RWPE2 (cell line): ENCODE data around the gene TRIM71.

Experiments used
- ATAC-seq: fragments of 200-7000 bp; cut with Tn5 transposase; 3 replicates; pipeline ENCODE4 v1.9.1; 2021; ENCODE audit warnings: low read depth
- DNase-seq: peaks from one replicate; pipeline ENCODE4 v3.0.0-alpha.2; 2020; ENCODE audit warnings: low spot score
- H3K27ac ChIP-seq: fragments of 450-650 bp; 2 replicates; pipeline ENCODE4 v1.5.1; 2017; ENCODE audit warnings: mild to moderate bottlenecking; ENCODE audit not compliant: poor library complexity, severe bottlenecking
- H3K27me3 ChIP-seq: fragments of 250-450 bp; sonication (Bioruptor Pico); 2 replicates; pipeline ENCODE4 v1.5.1; 2021; ENCODE audit warnings: mild to moderate bottlenecking, moderate library complexity; ENCODE audit not compliant: insufficient read depth, poor library complexity, severe bottlenecking
- H3K36me3 ChIP-seq: fragments of 250-450 bp; sonication (Bioruptor Pico); 2 replicates; pipeline ENCODE4 v1.5.1; 2020; ENCODE audit warnings: low read depth, mild to moderate bottlenecking, moderate library complexity
- H3K4me1 ChIP-seq: fragments of 250-450 bp; sonication (Bioruptor Pico); 2 replicates; pipeline ENCODE4 v1.5.1; 2021; ENCODE audit warnings: mild to moderate bottlenecking, moderate library complexity; ENCODE audit not compliant: insufficient read depth, poor library complexity, severe bottlenecking
- H3K4me3 ChIP-seq: fragments of 250-450 bp; sonication (Bioruptor Pico); 2 replicates; pipeline ENCODE4 v1.5.1; 2021; ENCODE audit warnings: mild to moderate bottlenecking, moderate library complexity; ENCODE audit not compliant: severe bottlenecking
- H3K9me3 ChIP-seq: fragments of 250-450 bp; sonication (Bioruptor Pico); 2 replicates; pipeline ENCODE4 v1.5.1; 2021; ENCODE audit warnings: mild to moderate bottlenecking, moderate library complexity; ENCODE audit not compliant: severe bottlenecking
- TF ChIP-seq, protein P1 (sequence below): fragments of 450-650 bp; IDR thresholded peaks from one replicate; pipeline ENCODE4 v1.5.1; 2017; ENCODE audit warnings: mild to moderate bottlenecking, moderate library complexity; ENCODE audit not compliant: poor library complexity, severe bottlenecking

The TRIM71 gene

DNA sequence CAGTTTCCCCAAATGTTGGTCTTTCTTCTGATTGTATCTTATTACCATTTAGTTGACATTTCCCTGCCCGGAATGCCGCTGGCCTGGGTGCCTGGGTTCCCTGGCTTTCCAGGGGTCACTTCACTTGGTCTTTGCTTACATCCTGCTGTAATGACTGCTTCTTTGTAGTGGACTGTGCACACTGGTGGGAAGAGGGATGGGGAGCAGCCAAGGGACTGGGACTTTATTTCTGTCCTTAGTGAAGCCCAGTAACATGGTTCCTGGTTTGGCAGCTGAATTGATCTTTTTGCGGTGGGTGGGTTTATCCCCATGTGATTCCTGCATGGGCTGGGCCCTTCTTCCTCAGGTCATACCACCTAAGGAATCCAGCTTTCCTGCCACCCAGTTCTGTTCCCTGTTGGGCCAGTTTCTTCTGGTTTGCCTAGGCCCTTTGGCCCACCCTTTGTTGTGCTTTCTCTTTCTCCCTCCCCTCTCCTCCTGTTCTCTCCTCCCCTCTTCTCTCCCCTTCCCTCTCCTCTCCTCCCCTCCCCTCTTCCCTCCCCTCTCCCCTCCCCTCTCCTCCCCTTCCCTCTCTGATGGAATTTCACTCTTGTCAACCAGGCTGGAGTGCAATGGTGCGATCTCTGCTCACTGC is 41.9 kb downstream of the TRIM71 start:
- no peak for ATAC-seq
- H3K36me3 ChIP-seq: no peaks in the 10 kb centered on the region
- no peaks in the 10 kb centered on the region for H3K27me3 ChIP-seq
- no peak overlapping the region for H3K27ac ChIP-seq
- H3K9me3 ChIP-seq: no peaks in the 10 kb centered on the region
- H3K4me1 ChIP-seq: no peaks in the 10 kb centered on the region
- no peak for DNase-seq
- TF ChIP-seq, protein P1, sequence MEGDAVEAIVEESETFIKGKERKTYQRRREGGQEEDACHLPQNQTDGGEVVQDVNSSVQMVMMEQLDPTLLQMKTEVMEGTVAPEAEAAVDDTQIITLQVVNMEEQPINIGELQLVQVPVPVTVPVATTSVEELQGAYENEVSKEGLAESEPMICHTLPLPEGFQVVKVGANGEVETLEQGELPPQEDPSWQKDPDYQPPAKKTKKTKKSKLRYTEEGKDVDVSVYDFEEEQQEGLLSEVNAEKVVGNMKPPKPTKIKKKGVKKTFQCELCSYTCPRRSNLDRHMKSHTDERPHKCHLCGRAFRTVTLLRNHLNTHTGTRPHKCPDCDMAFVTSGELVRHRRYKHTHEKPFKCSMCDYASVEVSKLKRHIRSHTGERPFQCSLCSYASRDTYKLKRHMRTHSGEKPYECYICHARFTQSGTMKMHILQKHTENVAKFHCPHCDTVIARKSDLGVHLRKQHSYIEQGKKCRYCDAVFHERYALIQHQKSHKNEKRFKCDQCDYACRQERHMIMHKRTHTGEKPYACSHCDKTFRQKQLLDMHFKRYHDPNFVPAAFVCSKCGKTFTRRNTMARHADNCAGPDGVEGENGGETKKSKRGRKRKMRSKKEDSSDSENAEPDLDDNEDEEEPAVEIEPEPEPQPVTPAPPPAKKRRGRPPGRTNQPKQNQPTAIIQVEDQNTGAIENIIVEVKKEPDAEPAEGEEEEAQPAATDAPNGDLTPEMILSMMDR: no peak
- no peak overlapping the region for H3K4me3 ChIP-seq

DNA sequence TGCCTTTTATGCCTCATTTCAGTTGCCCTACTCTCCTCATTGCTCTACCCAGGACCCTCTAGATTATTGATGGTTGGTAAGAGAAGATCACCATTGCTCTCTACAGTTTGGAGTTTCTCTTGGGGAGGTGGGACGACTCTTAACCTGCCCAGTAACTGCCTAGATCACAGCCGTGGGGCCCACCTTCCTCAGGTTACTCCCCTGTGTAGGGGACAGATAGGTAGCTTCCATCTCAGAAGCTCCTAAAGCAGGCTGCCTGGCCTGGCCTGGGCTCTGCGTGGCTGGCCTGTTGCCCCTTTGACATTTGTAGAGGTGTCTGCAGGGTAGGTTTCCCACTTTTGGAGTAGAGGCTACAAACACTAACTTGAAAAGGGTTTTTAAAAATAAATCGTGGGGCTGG is 42.7 kb downstream of the TRIM71 start:
- Histone ChIP-seq H3K27ac (no peak overlapping the region), H3K36me3 (no peaks in the 10 kb centered on the region), H3K27me3 (no peaks in the 10 kb centered on the region), H3K4me3 (no peak overlapping the region), H3K9me3 (no peaks in the 10 kb centered on the region), H3K4me1 (no peaks in the 10 kb centered on the region)
- ATAC-seq (no peak), DNase-seq (no peak)
- TF ChIP-seq, protein P1: no peak

DNA sequence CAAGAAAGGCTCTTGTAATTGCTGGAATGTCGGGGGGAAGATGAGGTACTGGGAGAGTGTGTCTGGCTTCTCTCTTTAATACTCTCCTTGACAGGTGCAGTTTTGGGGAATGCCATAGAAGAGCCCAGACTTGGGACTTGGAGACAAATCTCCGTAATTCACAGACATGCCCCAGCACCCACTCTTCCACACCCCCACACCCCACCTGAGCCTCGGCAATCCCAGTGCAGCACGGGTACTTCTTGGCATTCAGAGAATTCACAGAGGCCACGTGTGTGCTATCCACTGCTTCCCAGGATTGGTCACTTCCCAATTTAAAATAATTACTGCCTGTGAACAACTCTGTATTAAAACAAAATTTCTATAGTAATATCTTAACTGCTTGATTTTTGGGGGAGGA is 43.9 kb downstream of the TRIM71 start:
- TF ChIP-seq, protein P1: no peak
- no peaks in the 10 kb centered on the region for H3K9me3 ChIP-seq
- no peak overlapping the region for H3K27ac ChIP-seq
- H3K4me3 ChIP-seq: no peak overlapping the region
- DNase-seq (no peak), ATAC-seq (no peak)
- H3K4me1 ChIP-seq: no peaks in the 10 kb centered on the region
- H3K27me3 ChIP-seq: no peaks in the 10 kb centered on the region
- no peaks in the 10 kb centered on the region for H3K36me3 ChIP-seq

DNA sequence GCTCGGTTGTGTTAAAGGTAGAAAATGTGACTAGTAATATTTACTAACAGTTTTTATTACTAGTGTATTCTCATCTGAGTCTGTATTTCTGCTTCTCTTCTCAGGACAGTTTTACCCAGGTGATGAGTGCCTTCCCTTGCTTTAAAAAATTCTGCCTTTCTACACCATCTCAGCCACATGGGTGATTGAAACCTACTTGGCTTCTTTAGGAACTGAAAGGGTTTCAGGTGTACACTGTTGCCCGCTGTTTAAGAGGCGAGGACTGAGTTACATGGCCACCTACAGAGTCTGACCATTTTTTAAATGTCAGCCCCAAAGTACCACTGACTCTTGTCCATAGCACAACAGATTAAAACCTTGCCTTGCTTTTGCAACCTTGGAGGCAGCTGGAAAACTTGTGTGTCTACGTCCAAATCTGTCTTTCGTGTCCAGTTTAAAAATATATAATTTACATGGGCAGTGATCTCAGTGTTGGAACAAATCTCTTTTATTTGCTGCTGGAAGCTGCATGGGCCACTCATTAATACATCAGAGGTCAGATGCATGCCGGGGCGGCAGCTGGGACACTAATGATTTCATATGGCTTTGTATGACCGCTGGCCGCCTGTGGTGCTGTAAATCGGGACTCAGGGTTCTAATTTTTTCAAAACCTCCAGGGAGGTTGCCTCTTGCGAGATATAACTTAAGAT is 44.6 kb downstream of the TRIM71 start:
- H3K9me3 ChIP-seq: no peaks in the 10 kb centered on the region
- H3K27me3 ChIP-seq: no peaks in the 10 kb centered on the region
- no peak overlapping the region for H3K27ac ChIP-seq
- TF ChIP-seq, protein P1: no peak
- no peaks in the 10 kb centered on the region for H3K36me3 ChIP-seq
- DNase-seq: no peak
- H3K4me3 ChIP-seq: no peak overlapping the region
- no peak for ATAC-seq
- H3K4me1 ChIP-seq: no peaks in the 10 kb centered on the region

DNA sequence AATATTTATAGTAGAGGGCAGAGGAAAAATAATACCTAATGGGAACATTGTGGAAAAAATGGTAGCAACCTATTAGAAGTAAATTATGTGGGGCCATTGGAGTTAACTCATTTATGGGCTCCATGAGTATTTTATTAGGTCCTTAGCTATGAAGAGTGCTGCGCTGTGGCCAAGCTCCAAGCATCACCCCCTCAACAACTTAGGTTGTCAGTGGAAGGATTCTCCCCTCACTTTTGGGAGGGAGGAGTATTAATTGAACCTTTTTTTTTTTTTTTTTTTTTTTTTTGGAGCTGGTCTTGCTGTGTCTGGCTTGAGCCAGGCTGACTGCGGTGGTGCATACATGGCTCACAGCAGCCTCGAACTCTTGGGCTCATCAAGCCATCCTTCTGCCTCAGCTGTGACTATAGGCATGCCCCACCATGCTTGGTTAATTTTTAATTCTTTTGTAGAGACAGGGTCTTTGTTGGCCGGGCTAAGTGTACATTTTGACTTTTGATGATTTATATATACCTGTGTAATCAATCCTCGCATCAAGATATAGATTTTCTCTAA is 45.2 kb downstream of the TRIM71 start:
- Histone ChIP-seq H3K4me1 (no peaks in the 10 kb centered on the region), H3K36me3 (no peaks in the 10 kb centered on the region), H3K4me3 (no peak overlapping the region), H3K27me3 (no peaks in the 10 kb centered on the region), H3K27ac (no peak overlapping the region), H3K9me3 (no peaks in the 10 kb centered on the region)
- DNase-seq (no peak), ATAC-seq (no peak)
- TF ChIP-seq, protein P1: no peak
